Mucosa of gallbladder (tissue), 1 donor: ENCODE results near the gene AAR2. TPM values are rescaled to one million over a fixed set of nuclear protein-coding genes. Genes with fewer than 3 reads are reported as not detected.

Experiments
- DNase-seq: peaks from one replicate; pipeline ENCODE4 v3.0.0-alpha.2; 2020; ENCODE audit warnings: low spot score
- total RNA-seq: library from RNA; stranded (reverse); gene quantifications from one replicate; pipeline ENCODE4 v1.2.1, GENCODE V29; 2021
- donor health status: DM: no; HTN: no; CAD: no.

AAR2 gene
- total RNA-seq, 1 donor from 2014 or later = 26.1 TPM

DNA sequence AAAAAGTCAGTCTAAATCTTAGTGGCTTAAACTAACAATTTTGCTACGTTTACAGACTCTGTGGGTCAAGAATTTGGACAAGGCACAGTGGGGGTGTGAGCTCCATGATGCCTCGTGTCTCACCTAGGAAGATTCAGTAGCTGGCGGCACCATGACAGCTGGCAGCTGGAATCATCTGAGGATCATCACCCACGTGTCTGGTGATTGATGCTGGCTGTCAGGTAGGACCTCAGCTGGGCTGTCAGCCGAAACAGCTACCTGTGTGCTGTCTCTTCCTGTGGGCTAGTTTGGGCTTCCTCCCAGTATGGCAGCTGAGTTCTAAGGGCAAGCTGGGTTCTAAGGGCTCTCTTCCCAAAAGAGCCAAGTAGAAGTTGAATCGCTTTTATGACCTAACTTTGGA lies 43.5 kb downstream of the AAR2 start:
- no peak for DNase-seq

DNA sequence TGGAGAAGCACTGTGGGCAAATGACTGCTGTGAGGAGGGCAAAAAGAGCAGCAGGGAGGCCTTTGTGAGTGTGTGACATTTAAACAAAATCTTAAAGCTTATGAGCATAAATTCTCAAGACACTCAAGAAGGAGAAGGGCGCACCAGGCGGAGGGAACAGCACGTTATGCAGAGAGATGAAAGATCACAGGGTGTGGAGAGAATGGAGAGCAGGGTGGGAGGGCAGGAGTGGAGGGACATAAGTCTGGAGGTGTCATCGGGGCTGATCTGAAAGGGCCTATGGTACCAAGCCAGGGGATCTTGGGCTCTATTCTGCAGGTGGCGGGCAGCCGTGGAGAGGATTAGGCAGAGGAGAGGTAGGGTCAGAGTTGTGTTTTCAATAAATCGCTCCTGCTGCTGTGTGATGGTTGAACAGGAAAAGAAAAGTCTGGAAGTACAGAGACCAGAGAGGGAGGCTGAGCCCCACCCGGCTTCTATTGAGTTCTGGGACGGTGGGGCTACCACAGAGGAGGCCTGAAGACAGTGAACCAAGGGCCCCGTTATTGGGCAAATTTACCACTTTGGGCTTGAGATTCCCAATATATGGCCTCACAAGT lies 45.6 kb downstream of the AAR2 start:
- no peak for DNase-seq

DNA sequence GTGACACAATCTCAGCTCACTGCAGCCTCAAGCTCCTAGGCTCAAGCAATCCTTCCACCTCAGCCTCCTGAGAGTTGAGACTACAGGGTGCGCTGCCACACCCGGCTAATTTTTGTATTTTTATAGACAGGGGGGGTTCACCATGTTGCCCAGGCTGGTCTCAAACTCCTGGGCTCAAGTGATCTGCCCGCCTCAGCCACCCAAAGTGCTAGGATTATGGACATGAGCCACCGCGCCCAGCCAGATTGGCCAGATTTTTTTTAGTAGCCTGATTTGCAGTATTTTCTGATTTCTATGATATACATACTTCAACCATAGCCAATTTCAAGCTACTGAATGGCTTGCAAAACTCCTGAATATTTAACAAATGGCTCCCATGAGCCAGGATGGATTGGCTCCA lies 48.5 kb downstream of the AAR2 start:
- DNase-seq = no peak

DNA sequence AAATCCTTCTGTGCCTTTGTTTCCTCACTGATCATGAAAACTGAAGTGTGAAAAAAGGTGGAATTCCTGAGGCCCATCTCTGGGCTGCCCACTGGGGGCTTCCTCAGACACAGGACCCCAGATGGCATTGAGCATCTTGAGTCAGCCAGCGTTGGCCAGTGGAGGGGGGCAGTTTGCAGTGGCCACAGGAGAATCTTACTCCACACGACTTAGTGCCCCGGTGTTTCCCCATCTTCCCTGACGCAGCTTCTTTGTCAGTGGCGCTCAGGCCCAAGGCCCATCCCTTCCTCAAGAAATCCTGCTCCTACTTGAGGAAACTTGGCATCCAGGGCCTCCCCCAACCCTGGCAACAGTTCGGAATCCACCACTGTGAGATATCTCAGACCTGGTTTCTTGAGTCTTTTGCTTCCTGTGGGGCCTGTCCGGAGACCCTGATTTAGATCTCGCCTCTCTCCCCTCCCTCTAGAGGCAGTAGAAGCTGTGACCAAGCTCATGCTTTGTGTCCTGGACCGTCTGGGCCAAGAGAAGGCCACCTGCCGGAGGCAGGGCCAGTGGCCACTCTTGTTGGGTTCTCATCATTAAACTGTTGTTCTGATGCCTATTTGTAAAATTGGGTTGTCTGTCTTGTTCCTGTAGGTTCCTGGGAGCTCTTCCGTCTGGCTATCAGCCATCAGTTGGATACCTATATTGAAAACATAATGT lies 49.6 kb downstream of the AAR2 start:
- no peak for DNase-seq

DNA sequence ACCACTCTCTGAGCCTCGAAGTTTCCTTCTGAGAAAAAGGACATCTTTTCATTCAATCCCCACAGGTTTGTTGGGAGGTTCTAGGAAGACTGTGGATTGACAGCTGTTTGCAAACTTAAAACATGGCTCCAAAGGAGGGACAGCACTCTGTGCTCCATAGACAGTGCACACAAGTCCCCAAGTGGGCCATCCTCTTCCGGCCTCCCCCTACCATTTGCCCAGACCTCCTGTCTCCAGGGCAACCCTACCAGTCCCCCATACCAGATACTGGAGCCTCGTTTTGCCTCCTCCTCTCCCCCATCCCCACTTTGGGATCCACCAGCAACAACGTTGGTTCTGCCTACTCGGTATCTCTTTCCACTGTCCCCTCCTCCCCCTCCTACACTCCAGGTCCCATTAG lies 61.4 kb downstream of the AAR2 start:
- no peak for DNase-seq

DNA sequence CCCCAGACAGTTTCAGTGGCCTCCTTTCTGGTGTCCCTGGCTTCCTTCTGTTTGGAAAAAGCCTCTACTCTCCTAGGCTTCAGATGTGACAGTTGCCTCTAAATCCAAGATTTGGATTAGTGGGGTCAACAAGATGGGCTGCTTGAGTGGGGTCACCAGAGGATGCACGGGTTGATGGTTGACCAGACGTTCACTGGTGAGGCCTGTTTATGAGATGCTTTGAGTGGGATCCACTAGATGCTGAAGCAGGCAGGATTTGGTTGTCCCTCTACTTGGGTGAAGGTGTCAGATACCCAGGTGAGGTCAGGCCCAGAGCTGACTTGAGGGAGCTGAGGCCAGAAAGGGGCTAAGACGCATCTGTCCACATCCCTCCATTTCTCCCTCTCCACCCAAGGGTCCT lies 61.8 kb downstream of the AAR2 start:
- DNase-seq = no peak

DNA sequence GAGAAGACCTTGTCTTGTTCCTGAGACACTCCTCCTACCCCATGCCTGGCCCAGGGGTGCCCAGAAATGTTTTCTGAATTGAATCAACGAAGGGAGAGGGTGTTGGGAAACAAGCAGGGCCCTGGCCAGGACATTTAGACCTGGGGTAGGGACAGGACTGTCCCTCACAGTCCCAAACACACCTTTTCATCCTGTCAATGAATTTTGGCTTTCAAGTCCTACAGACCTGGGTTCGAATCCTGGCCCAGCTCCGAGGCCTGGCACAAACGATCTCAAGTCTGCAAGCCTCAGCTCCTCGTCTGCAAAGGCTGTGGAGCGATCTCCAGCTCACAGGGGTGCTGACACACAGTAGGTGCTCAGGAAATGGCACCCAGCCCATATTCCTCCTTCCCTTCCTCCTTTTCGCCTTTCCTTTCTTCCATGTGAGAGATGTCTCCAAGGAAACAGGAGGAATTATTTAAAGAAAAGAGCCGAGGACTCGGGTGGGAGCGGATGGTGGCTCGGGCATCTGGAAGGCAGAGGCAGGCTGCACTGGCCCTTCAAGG lies 62.6 kb downstream of the AAR2 start:
- no peak for DNase-seq

DNA sequence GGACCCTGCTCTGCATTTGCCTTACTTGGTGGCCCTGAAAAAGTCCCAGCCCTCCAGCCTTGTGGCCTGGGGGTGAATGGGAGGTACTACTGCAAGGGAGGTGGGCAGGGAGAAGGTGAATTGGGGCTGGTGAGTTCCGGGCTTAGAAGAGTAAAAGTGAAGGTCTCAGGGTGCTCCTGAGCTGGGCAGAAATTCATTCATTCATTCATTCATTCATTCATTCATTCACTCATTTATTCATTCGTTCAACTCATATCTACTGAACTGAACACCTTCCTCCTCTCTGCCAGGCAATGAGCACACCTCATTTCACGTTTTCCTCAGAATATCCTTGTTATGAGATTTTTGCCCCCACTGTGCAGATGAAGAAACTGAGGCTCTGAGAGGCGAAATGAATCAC lies 63.2 kb downstream of the AAR2 start:
- no peak for DNase-seq

DNA sequence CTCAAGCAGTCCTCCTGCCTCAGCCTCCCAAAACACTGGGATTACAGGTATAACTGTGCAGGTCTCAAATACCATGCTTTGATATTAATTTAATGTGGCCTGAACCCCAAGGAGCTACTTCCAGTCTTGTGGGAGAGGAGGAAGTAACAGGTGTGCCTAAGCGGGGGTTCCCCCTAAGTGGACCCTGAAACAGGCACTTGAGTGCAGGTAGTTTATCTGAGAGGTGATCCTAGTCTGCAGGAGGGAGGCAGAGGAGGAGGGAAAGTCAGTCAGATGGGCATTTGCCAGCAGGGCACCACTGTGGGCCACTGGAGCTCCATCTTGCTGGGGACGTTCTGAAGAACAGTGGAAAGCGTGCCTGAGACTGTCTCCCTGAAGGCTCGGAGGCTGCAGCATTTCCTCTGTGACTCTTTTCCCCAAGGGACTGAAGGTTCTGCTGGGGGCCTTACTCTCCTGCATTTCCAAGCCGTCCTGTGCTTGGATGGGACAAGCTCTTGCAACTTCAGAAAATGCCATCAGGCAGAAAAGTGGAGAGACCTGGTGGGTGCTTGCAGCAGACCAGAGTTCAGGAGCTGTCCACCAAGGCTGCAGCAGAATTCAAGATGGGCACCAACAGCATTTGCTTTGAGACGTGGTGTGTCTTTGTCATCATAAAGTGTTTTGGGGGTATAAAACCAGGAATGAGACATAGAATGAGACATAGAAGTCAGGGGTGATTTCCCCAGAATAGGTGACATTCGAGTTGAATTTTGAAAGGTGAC lies 65.3 kb downstream of the AAR2 start:
- no peak for DNase-seq

DNA sequence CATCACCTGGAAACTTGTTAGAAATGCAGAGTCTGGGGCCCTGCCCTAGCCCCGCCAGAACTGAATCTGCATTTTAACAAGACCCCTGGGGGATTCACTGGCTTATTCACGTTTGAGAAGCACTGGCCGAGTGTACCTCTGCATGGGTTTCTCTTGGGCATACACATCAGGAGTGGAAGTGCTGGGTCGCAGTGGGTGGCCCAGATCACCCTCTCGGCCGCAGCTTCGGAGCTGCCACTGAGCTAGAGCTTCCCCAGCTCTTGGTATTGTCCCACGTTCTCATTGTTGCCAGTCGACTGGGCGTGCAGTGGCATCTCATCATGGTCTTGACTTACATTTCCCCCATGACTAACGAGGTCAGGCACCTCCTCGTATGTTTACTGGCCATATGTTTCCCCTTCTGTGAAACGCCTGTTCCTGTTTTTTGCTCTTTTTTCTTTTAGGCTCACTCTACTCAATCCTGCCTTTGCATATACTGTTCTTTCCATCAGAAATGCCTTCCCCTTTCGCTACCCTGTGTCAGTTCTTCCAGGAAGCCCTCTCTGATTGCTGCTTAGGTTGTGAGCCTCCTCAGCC lies 66.8 kb downstream of the AAR2 start:
- no peak for DNase-seq

DNA sequence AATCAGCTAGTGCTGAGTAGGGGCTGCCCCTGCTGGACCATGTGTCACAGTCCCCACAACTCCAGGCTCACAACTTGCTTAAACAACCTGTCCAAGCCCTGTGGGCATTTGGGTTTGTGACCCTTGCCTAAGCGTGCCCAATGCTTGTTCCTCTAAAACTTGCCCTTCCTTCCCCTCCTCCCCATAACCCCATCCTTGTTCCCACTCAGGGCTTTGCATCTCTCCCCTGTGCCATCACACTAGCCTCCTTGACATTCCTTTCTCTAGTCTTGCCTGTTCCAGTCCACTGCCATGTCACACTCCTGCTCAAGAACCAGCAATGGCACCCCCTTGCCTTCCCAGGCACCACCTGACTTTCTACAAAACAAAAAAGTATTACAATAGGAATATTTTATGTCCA lies 67.6 kb downstream of the AAR2 start:
- DNase-seq = no peak

DNA sequence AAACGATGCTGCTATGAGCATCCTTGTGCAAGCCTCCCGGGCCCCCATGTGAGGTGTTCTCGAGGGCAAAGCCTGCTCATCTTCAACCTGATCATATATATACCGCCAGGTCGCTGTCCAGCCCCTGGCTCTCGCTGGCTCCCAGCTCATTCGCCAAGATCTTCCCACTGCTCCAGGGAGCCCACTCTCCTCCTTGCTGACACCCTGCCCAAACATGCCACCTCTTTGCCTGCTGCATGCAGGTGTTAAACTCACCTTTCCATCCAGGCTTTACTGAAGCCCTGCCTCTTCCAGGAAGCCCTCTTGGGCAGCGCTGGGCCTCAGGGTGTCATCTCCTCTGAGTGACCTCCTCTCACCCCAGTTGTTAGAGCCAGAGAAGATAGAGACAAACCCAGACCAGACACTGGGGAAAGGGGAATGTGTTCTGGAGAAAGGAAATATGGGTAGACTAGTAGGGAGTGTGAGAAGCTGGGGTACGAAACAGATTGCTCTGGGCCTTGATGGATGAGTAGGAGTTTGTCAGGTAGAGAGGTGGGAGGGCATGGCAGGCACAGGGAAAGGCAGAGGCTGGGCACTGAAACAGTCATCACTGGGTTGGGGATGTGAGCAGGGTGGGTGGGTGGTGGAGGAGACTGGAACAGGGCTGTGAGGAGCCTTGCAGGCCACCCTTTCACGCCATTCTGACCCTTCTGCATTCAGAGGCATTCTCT lies 68.7 kb downstream of the AAR2 start:
- no peak for DNase-seq

DNA sequence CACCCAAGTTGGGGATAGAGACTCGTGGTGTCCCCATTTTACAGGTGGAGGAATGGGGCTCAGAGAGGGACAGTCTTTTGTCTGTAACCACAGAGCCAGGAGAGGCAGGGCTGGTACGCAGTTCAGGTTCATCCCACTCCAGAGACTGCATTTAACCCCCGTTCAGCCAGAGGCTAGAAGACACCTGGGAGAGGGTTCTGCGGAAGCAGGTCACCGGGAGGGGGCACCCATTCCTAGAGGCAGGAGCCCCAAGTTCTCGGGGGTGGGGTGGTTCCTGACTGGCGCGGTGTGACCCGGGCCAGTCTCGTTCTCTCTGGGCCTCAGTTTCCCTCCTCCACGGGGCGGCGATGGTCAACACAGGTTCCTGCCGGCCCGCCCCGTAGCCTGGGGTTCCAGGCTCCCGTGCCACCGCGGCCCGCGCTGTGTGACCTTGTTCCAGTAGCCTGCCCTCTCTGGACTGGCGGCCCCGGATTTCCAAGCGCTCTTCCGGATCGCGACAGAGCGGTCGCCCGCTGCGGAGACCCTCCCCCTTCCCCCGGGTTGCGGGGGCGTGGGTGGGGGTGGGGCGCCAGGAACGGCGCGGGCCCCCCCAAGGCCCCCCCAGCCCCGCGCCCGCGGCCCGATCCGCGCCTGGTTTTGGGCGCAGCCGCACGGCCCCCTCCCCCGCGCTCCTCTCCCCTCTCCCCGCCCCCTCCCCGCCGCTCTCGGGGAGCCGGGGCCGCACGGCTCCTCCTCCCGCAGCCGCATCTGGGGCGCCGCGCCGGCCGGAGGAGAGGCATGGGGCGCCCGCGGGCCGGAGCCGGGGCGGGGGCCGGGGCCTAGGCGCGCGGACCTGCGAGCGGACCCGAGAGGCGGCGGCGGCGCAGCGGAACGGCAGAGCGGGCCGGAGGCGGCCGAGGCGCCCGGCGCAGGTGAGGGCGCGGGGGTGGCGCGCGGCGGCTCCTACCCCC lies 69.6 kb downstream of the AAR2 start, which contains the start of gene DLGAP4:
TSS of gene DLGAP4 (plus strand) at position 738 of the 950 bp plus-strand sequence. CDS start 125,379 bp downstream, outside the sequence.
- DNase-seq = no peak

Other genes starting within 250 kb of the AAR2 start
- 136 TPM for gene EPB41L1, start 81.7 kb upstream of the AAR2 start, total RNA-seq
- gene DLGAP4, start 69.9 kb downstream of the AAR2 start, total RNA-seq = 78.4 TPM